B cell (primary cell): ENCODE results near the gene MICAL3. TPM values are rescaled to one million over a fixed set of nuclear protein-coding genes. Genes with fewer than 3 reads are reported as not detected.

Source experiments
- ATAC-seq: fragments of 200-7000 bp; cut with Tn5 transposase; one replicate; pipeline ENCODE4 v1.10.0; 2021; ENCODE audit warnings: low read depth, mild to moderate bottlenecking, moderate number of reproducible peaks, moderate library complexity
- CTCF ChIA-PET: fragments of 350-600 bp; sonication (Branson Sonifier 250); formaldehyde crosslinking; loops from one replicate; lab custom pipeline; 2021; ENCODE audit warnings: antibody characterized with exemption, inconsistent platforms; lab: Charles Lee
- POLR2A ChIA-PET: fragments of 350-600 bp; sonication (Branson Sonifier 250); formaldehyde crosslinking; loops from one replicate; lab custom pipeline; 2021; ENCODE audit warnings: antibody characterized with exemption; lab: Charles Lee
- DNase-seq: peaks from one replicate; pipeline ENCODE4 v3.0.0; 2013
- H2AFZ ChIP-seq: 2 replicates; pipeline ENCODE4 v1.6.1; 2012; ENCODE audit warnings: mild to moderate bottlenecking, low read depth, low read length; ENCODE audit not compliant: insufficient read depth, poor library complexity, severe bottlenecking
- H3K27ac ChIP-seq, 2 donors: 1 replicate in 1 of 2; 2 replicates in 1 of 2; pipeline ENCODE4 v1.5.1; 2012 to 2013; ENCODE audit warnings: low read length in 2 of 2, mild to moderate bottlenecking in 2 of 2, moderate library complexity in 1 of 2
- H3K27me3 ChIP-seq, 4 experiments: fragments of 200-600 bp in 1 of 4; sonication (generic) in 1 of 4; replicated peaks in 1 of 4; 1 replicate in 2 of 4; 2 replicates in 2 of 4; pipeline versions ENCODE4 v1.6.1 to v1.7.0; 2013 to 2016; ENCODE audit warnings: low read length in 3 of 4, mild to moderate bottlenecking in 2 of 4, mixed read lengths in 1 of 4, moderate library complexity in 1 of 4; ENCODE audit not compliant: insufficient read depth in 4 of 4, control insufficient read depth in 3 of 4; ENCODE audit errors: control extremely low read depth in 1 of 4
- H3K36me3 ChIP-seq, 2 experiments: replicated peaks in 1 of 2; 1 replicate in 1 of 2; 2 replicates in 1 of 2; pipeline versions ENCODE4 v1.6.1 to v1.7.1; 2013; ENCODE audit warnings: low read length in 1 of 2; ENCODE audit not compliant: insufficient read depth in 2 of 2, control insufficient read depth in 1 of 2; ENCODE audit errors: control extremely low read depth in 1 of 2, extremely low read depth in 1 of 2
- H3K4me1 ChIP-seq, 2 donors: fragments of 200-600 bp in 1 of 2; sonication (generic) in 1 of 2; 1 replicate in 1 of 2; 2 replicates in 1 of 2; pipeline versions ENCODE4 v1.5.1 to v1.6.1; 2013 to 2017; ENCODE audit warnings: low read length in 2 of 2; ENCODE audit not compliant: control insufficient read depth in 2 of 2, insufficient read depth in 2 of 2
- H3K4me2 ChIP-seq: replicated peaks from 2 replicates; pipeline ENCODE3; 2012; ENCODE audit warnings: mild to moderate bottlenecking, low read depth, low read length; ENCODE audit not compliant: poor library complexity, severe bottlenecking
- H3K4me3 ChIP-seq, 5 experiments: fragments of 200-600 bp in 1 of 5; sonication (generic) in 1 of 5; 1 replicate in 3 of 5; 2 replicates in 2 of 5; pipeline versions ENCODE4 v1.5.1 to v1.7.0; 2011 to 2016; ENCODE audit warnings: low read length in 4 of 5, mild to moderate bottlenecking in 4 of 5, low read depth in 2 of 5, control low read depth in 1 of 5, moderate library complexity in 1 of 5; ENCODE audit not compliant: insufficient read depth in 1 of 5; ENCODE audit errors: control extremely low read depth in 1 of 5, extremely low read depth in 1 of 5
- H3K79me2 ChIP-seq: fragments of 200-600 bp; sonication (generic); one replicate; pipeline ENCODE4 v1.6.0; 2016; ENCODE audit warnings: low read length; ENCODE audit not compliant: control insufficient read depth, insufficient read depth
- H3K9ac ChIP-seq: fragments of 200-600 bp; sonication (generic); 2 replicates; pipeline ENCODE4 v1.6.1; 2017; ENCODE audit warnings: mild to moderate bottlenecking, low read length, moderate library complexity
- H3K9me3 ChIP-seq, 3 donors: one replicate each; pipeline versions ENCODE4 v1.6.1 to v1.7.1; 2013; ENCODE audit warnings: low read length in 2 of 3; ENCODE audit not compliant: control insufficient read depth in 2 of 3, insufficient read depth in 1 of 3; ENCODE audit errors: control extremely low read depth in 1 of 3
- H4K20me1 ChIP-seq: 2 replicates; pipeline ENCODE4 v1.6.0; 2012; ENCODE audit warnings: mild to moderate bottlenecking, low read length; ENCODE audit not compliant: insufficient read depth, control insufficient read depth, poor library complexity, severe bottlenecking
- H3K27ac Mint-ChIP-seq: one replicate; pipeline ENCODE4 v1.8.0; 2021; ENCODE audit warnings: mixed read lengths
- H3K27me3 Mint-ChIP-seq: one replicate; pipeline ENCODE4 v1.8.0; 2021; ENCODE audit warnings: mixed read lengths
- H3K4me1 Mint-ChIP-seq: one replicate; pipeline ENCODE4 v1.8.0; 2021; ENCODE audit warnings: mixed read lengths
- H3K4me3 Mint-ChIP-seq: one replicate; pipeline ENCODE4 v1.8.0; 2021; ENCODE audit warnings: mixed read lengths
- H3K9me3 Mint-ChIP-seq: one replicate; pipeline ENCODE4 v1.8.0; 2022; ENCODE audit warnings: mixed read lengths; ENCODE audit not compliant: insufficient read depth
- CTCF ChIP-seq: fragments of 200-600 bp; IDR thresholded peaks from one replicate; pipeline ENCODE4 v1.8.0; 2022; ENCODE audit warnings: antibody characterized with exemption, mild to moderate bottlenecking
- EZH2 ChIP-seq: IDR thresholded peaks from 2 replicates; pipeline ENCODE4 v1.6.1; 2012; ENCODE audit warnings: borderline replicate concordance, low read depth, mild to moderate bottlenecking, moderate library complexity, low read length; ENCODE audit not compliant: insufficient read depth, poor library complexity, severe bottlenecking
- WGBS: methylation state at CpG from one replicate; pipeline ENCODE4 v1.1.5; 2013; ENCODE audit warnings: missing lambda C conversion rate; ENCODE audit not compliant: insufficient coverage; 5-methylcytosine and 5-hydroxymethylcytosine counted together
- intact Hi-C: fragments of 100-400 bp; cut with micrococcal nuclease; formaldehyde crosslinking; loops from one replicate; pipeline ENCODE4 v1.10.0; 2022
- polyA plus RNA-seq: library from polyadenylated mRNA; depleted of rRNA; stranded (reverse); fragments of >200 nt; gene quantifications from 2 replicates; pipeline ENCODE4 v1.2.3, GENCODE V29; 2012
- total RNA-seq, 2 donors: library from RNA; stranded (reverse); fragments of 120-200 nt in 1 of 2; gene quantifications; 1 replicate in 1 of 2; 2 replicates in 1 of 2; pipeline versions ENCODE4 v1.2.3 to v1.2.4, GENCODE V29; 2013 to 2022

The MICAL3 gene
- total and polyA plus RNA-seq, 2 donors (not counting 1 experiment from before 2014, with no cell fraction given): 50.5 to 253 TPM

GRCh38 chr22:17815703-17816254 lies 208.6 kb downstream of the MICAL3 start:
- WGBS: 95% methylated on average over 13 of the region's 15 CpGs
- peaks cover 20% of the 10 kb centered on the region for H3K79me2 ChIP-seq

DNA sequence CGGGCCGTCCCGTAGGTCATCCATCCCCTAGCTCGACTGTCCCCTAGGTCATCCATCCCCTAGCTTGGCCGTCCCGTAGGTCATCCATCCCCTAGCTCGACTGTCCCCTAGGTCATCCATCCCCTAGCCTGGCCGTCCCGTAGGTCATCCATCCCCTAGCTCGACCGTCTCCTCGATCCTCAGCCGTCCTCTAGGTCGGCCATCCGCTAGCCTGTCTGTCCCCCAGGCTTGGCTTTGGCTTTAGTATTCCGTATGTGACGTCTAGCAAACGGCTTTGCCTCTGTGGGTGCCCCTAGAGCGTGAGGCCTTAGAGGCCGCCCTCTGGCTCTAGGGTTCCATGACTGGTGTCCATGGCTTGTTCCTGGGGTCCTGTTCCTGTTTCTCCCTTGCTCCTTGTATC lies 209.5 kb downstream of the MICAL3 start:
- ChIA-PET CTCF (interaction anchor here (0.9 kb wide), 1 partner anchor 60 kb away, joined by 3 read pairs; no protein-coding TSS in a partner anchor), POLR2A (no interaction called here)
- Histone ChIP-seq H3K27me3 (no peaks in the 10 kb centered on the region), H3K79me2 (peaks cover 16% of the 10 kb centered on the region), H3K9ac (no peak overlapping the region), H3K36me3 (peaks cover 0 to 80% of the 10 kb centered on the region in 2 experiments), H3K9me3 (no peaks in the 10 kb centered on the region), H4K20me1 (no peaks in the 10 kb centered on the region), H3K4me2 (no peak overlapping the region), H3K4me1 (no peaks in the 10 kb centered on the region), H2AFZ (no peak overlapping the region), H3K4me3 (no peak overlapping the region), H3K27ac (no peak overlapping the region)
- intact Hi-C loops: no loop called here
- no peak for ATAC-seq
- DNase-seq: no peak
- Mint-ChIP-seq H3K27ac (no peak overlapping the region), H3K4me3 (no peak overlapping the region), H3K27me3 (no peaks in the 10 kb centered on the region), H3K9me3 (no peaks in the 10 kb centered on the region), H3K4me1 (no peaks in the 10 kb centered on the region)
- 97% methylated on average over 17 of the region's 20 CpGs for WGBS
- TF ChIP-seq CTCF: no peak

More at GRCh38 chr22:17815703-17816254, 208.6 kb downstream of the MICAL3 start:
- H2AFZ ChIP-seq: no peak overlapping the region
- intact Hi-C loops: no loop called here
- H3K9me3 ChIP-seq: no peaks in the 10 kb centered on the region
- CTCF ChIA-PET: no interaction called here
- H3K36me3 ChIP-seq: peaks cover 0 to 78% of the 10 kb centered on the region in 2 experiments
- no peak overlapping the region for H3K9ac ChIP-seq
- no peak overlapping the region for H3K27ac ChIP-seq
- H4K20me1 ChIP-seq: no peaks in the 10 kb centered on the region
- no peaks in the 10 kb centered on the region for H3K27me3 Mint-ChIP-seq
- no peak for TF ChIP-seq EZH2
- TF ChIP-seq CTCF: no peak
- no peaks in the 10 kb centered on the region for H3K9me3 Mint-ChIP-seq
- H3K4me3 ChIP-seq: no peak overlapping the region
- DNase-seq: no peak
- H3K4me2 ChIP-seq: no peak overlapping the region
- no peak overlapping the region for H3K4me3 Mint-ChIP-seq
- H3K27ac Mint-ChIP-seq: peak overlapping the region; percentile 24
- H3K4me1 ChIP-seq: no peaks in the 10 kb centered on the region
- no peak for ATAC-seq
- no peaks in the 10 kb centered on the region for H3K4me1 Mint-ChIP-seq
- POLR2A ChIA-PET: no interaction called here
- no peaks in the 10 kb centered on the region for H3K27me3 ChIP-seq
